ENCODE data around the gene ADNP2.

DNA sequence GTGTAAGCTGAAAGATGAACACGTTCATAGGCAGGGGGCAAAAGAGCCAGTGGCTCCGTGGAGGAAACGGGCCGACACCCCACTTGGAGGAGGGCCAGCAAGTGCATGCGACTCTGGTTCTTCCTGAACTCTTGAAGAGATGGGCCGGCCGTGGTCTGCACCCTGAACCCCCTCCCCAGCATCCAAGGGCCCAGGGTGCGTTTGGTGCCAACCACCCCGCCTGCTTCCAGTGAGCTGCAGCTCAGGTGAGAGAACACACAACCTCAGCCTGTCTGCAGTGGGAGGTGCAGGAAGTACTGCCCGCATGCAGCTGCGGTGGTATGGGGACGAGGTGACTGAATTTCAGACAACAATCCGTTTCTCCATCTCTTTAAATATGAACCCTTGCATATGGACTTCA is 58.9 kb downstream of the ADNP2 start:
- TF ChIP-seq, protein P1, sequence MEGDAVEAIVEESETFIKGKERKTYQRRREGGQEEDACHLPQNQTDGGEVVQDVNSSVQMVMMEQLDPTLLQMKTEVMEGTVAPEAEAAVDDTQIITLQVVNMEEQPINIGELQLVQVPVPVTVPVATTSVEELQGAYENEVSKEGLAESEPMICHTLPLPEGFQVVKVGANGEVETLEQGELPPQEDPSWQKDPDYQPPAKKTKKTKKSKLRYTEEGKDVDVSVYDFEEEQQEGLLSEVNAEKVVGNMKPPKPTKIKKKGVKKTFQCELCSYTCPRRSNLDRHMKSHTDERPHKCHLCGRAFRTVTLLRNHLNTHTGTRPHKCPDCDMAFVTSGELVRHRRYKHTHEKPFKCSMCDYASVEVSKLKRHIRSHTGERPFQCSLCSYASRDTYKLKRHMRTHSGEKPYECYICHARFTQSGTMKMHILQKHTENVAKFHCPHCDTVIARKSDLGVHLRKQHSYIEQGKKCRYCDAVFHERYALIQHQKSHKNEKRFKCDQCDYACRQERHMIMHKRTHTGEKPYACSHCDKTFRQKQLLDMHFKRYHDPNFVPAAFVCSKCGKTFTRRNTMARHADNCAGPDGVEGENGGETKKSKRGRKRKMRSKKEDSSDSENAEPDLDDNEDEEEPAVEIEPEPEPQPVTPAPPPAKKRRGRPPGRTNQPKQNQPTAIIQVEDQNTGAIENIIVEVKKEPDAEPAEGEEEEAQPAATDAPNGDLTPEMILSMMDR (IDR thresholded peaks at IDR 0.05), result no peak
- no peak for TF ChIP-seq POLR2A (IDR thresholded peaks at IDR 0.05)
